ENCODE measurements around the gene RRP36.

Gene RRP36

GRCh38 chr6:43016176-43016942 is 5.1 kb upstream of the RRP36 start:
- H3K4me3 ChIP-seq (ENCODE audit: low read depth, low read length): no peak overlapping the region
- TF ChIP-seq CTCF (IDR thresholded peaks at IDR 0.05; ENCODE audit: low read depth, low read length): no peak

- TF ChIP-seq CTCF (IDR thresholded peaks at IDR 0.05; ENCODE audit: low read depth, low read length): no peak
- H3K4me3 ChIP-seq (ENCODE audit: low read depth, low read length): no peak overlapping the region
These were observed 4.5 kb upstream of the RRP36 start for GRCh38 chr6:43016943-43017334.

- no peak for TF ChIP-seq CTCF (IDR thresholded peaks at IDR 0.05; ENCODE audit: low read depth, low read length)
- no peak overlapping the region for H3K4me3 ChIP-seq (ENCODE audit: low read depth, low read length)
These were observed 2.3 kb upstream of the RRP36 start for GRCh38 chr6:43019152-43019551.

DNA sequence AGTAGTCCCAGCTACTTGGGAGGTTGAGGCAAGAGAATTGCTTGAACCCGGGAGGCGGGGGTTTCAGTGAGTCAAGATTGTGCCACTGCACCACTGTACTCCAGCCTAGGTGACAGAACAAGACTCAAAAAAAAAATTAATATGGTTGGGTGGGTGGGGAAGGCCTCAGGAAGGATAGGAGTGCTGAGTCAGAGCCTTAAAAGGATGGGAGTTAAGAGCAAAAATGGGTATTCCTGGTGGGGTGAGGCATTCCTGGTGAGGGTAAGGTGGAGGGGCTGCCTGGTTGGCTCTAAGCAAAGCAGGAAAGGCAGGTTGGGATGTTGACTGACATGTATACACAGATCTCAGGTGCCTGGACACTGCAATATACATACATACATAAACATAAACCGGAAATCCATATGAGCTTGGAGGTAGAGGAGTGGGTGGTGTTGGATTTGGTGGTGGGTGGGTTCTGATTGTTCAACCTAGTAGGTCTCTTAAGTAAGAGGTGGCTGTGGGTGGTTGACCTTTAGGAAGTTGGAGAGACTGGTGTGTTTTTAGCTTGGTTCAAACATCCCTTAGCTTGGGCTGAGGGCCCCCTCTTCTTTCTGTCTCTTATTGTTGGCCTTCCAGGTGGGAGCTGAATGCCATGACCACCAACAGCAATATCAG is 1.2 kb upstream of the RRP36 start:
- TF ChIP-seq CTCF (IDR thresholded peaks at IDR 0.05; ENCODE audit: low read depth, low read length): no peak
- no peak overlapping the region for H3K4me3 ChIP-seq (ENCODE audit: low read depth, low read length)

DNA sequence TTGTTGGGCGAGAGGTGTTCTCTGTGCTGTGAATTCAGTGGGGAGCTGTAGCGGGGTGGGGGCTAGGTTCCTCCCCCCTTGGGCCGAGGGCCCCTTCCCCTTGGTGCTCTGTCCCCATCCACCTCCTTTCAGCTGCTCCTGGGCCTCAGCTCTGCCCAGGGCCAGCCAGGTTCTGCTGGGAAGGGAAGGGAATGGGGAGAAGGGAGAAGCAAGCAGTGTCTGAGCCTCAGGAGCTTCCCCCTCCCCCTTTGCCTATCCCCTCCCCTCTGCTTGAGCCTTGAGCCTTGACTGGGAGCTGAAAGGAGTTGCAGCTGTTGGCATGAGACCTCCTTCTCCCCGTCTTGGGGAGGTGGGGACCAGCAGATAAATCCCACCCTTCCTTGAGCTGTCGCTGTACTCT is 576 bp upstream of the RRP36 start:
- peak overlapping the region; percentile 97 for H3K4me3 ChIP-seq (ENCODE audit: low read depth, low read length)
- no peak for TF ChIP-seq CTCF (IDR thresholded peaks at IDR 0.05; ENCODE audit: low read depth, low read length)

GRCh38 chr6:43024436-43024835 is 3.0 kb downstream of the RRP36 start:
- TF ChIP-seq CTCF (IDR thresholded peaks at IDR 0.05; ENCODE audit: low read depth, low read length): no peak
- no peak overlapping the region for H3K4me3 ChIP-seq (ENCODE audit: low read depth, low read length)

- H3K4me3 ChIP-seq (ENCODE audit: low read depth, low read length): no peak overlapping the region
- no peak for TF ChIP-seq CTCF (IDR thresholded peaks at IDR 0.05; ENCODE audit: low read depth, low read length)
These were observed 4.9 kb downstream of the RRP36 start for GRCh38 chr6:43026365-43026764.
